ENCODE data around the gene BRD3. TPM values are rescaled to one million over a fixed set of nuclear protein-coding genes. Genes with fewer than 3 reads are reported as not detected.
A peak's percentile ranks its signal among the peaks of the same experiment; 100 is the strongest.

Gene BRD3
- total RNA-seq, 1 donor from 2014 or later = 36.7 TPM

- DNase-seq (ENCODE audit: low spot score) = no peak
- intact Hi-C loops (cut with micrococcal nuclease) = no loop called here
- H3K27ac Mint-ChIP-seq = no peak overlapping the region
- H3K4me1 Mint-ChIP-seq (ENCODE audit: low read depth) = no peaks in the 10 kb centered on the region
- H3K27me3 Mint-ChIP-seq (ENCODE audit: insufficient read depth) = peaks cover 10% of the 10 kb centered on the region
- no peaks in the 10 kb centered on the region for H3K9me3 Mint-ChIP-seq
- no peak overlapping the region for H3K4me3 Mint-ChIP-seq
- no peaks in the 10 kb centered on the region for H3K36me3 Mint-ChIP-seq (ENCODE audit: low read depth)
Measured at GRCh38 chr9:134004131-134004873, 63.5 kb downstream of the BRD3 start.

DNA sequence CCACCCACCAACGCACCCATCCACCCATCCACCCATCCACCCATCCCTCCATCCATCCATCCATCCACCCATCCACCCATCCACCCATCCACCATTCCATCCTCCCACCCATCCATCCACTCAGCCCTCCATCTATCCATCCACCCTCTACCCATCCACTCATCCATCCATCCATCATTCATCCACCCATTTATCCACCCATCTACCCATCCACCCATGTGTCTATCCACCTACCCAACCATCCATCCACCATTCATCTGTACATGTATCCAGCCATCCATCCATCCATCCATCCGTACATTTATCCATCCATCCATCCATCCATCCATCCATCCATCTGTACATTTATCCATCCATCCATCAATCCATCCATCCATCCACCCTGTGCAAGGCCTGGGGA, 64.6 kb downstream of the BRD3 start:
- Mint-ChIP-seq H3K36me3 (ENCODE audit: low read depth) (no peaks in the 10 kb centered on the region), H3K27me3 (ENCODE audit: insufficient read depth) (peaks cover 4% of the 10 kb centered on the region), H3K27ac (no peak overlapping the region), H3K4me3 (no peak overlapping the region), H3K4me1 (ENCODE audit: low read depth) (no peaks in the 10 kb centered on the region), H3K9me3 (no peaks in the 10 kb centered on the region)
- no peak for DNase-seq (ENCODE audit: low spot score)
- intact Hi-C loops (cut with micrococcal nuclease) = no loop called here

- Mint-ChIP-seq H3K27ac (no peak overlapping the region), H3K27me3 (ENCODE audit: insufficient read depth) (peaks cover 4% of the 10 kb centered on the region), H3K9me3 (no peaks in the 10 kb centered on the region), H3K36me3 (ENCODE audit: low read depth) (no peaks in the 10 kb centered on the region), H3K4me3 (no peak overlapping the region), H3K4me1 (ENCODE audit: low read depth) (no peaks in the 10 kb centered on the region)
- DNase-seq (ENCODE audit: low spot score) = no peak
- intact Hi-C loops (cut with micrococcal nuclease) = no loop called here
Measured at GRCh38 chr9:134002796-134003195, 65.0 kb downstream of the BRD3 start.

- Mint-ChIP-seq H3K4me3 (no peak overlapping the region), H3K27me3 (ENCODE audit: insufficient read depth) (no peaks in the 10 kb centered on the region), H3K36me3 (ENCODE audit: low read depth) (no peaks in the 10 kb centered on the region), H3K27ac (no peak overlapping the region), H3K9me3 (no peaks in the 10 kb centered on the region), H3K4me1 (ENCODE audit: low read depth) (no peaks in the 10 kb centered on the region)
- intact Hi-C loops (cut with micrococcal nuclease) = no loop called here
- DNase-seq (ENCODE audit: low spot score) = no peak
Measured at GRCh38 chr9:133999851-134000265, 68.0 kb downstream of the BRD3 start.

DNA sequence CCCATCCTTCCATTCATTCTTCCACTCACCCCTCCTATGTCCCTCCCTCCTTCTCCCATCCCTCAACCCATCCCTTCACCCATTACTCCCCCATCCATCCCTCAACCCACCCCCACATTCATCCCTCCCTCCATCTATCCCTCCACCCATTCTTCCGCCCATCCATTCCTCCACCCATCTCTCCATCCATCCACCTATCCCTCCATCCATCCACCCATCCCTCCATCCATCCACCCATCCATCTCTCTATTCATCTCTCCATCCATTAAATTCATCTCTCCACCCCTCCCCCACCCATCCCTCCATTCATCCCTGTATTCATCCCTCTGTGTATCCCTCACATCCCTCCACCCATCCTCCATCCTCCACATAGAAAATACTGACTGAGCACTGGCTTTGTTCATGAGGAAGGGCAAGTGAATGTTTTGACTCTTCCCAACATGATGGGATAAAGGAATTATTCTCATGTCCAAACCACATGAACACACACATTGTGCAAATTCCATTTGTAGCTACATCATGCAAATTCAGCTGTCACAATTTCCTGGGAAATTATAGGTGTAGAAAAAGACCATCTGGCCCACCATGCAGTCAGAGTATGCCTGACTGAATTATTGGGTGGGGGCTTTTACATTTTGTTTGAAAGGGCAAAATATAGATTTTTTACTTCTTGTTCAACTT, 68.8 kb downstream of the BRD3 start:
- intact Hi-C loops (cut with micrococcal nuclease) = no loop called here

GRCh38 chr9:133997584-133997983, 70.2 kb downstream of the BRD3 start:
- Mint-ChIP-seq H3K9me3 (no peaks in the 10 kb centered on the region), H3K27me3 (ENCODE audit: insufficient read depth) (peaks cover 3% of the 10 kb centered on the region), H3K4me3 (no peak overlapping the region), H3K4me1 (ENCODE audit: low read depth) (no peaks in the 10 kb centered on the region), H3K27ac (no peak overlapping the region), H3K36me3 (ENCODE audit: low read depth) (no peaks in the 10 kb centered on the region)
- no peak for DNase-seq (ENCODE audit: low spot score)
- intact Hi-C loops (cut with micrococcal nuclease) = no loop called here

More for the DNA sequence above, 68.8 kb downstream of the BRD3 start:
- H3K27me3 Mint-ChIP-seq (ENCODE audit: insufficient read depth) = peaks cover 3% of the 10 kb centered on the region
- no peak for DNase-seq (ENCODE audit: low spot score)
- no peaks in the 10 kb centered on the region for H3K9me3 Mint-ChIP-seq
- H3K36me3 Mint-ChIP-seq (ENCODE audit: low read depth) = no peaks in the 10 kb centered on the region
- no peak overlapping the region for H3K27ac Mint-ChIP-seq
- H3K4me3 Mint-ChIP-seq = no peak overlapping the region
- no peaks in the 10 kb centered on the region for H3K4me1 Mint-ChIP-seq (ENCODE audit: low read depth)

- intact Hi-C loops (cut with micrococcal nuclease) = no loop called here
- DNase-seq (ENCODE audit: low spot score) = no peak
- Mint-ChIP-seq H3K4me1 (ENCODE audit: low read depth) (no peaks in the 10 kb centered on the region), H3K27ac (no peak overlapping the region), H3K9me3 (no peaks in the 10 kb centered on the region), H3K4me3 (no peak overlapping the region), H3K27me3 (ENCODE audit: insufficient read depth) (peaks cover 3% of the 10 kb centered on the region), H3K36me3 (ENCODE audit: low read depth) (no peaks in the 10 kb centered on the region)
Measured at GRCh38 chr9:133996531-133997520, 71.0 kb downstream of the BRD3 start.

DNA sequence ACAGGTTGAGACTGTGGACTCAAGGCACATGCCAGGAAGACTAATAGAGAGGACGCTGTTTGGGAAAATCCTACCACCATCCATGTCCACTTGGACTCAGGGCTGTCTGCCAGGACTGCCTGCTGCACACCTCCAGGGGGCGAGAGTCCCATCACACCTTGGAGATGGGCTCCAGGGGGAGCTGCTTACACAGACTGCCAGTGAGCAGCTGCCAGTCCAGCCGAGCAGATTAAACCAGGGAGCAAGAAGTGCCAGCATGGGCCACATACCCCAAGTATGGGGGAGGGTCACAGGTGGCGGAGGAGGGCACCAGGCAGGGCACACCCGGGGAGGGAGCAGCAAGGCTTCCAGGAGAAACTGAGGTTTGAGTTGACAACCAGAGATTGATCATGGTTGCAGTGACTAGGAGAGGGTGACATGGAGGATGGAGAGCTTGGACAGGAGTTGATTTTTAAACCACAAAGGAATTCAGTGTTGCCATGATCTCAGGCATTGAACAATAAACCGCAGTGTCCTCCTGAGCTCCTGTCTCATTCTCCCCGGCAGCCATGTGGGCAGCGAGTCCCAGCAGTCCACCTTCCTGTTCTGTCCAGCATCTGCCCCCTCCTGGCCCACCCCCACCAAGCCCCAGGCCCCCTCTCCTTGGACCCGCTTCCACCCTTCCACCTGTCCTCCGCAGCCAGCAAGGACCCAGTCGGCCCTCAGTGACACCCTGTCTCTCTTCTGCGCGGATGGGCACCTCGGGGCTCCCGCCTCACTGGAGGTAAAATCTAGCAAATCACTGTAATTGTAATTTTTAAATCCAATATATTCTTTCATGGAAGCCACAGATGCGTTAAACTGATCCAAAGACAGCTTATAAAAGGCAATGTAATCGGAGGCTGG, 72.6 kb downstream of the BRD3 start:
- H3K4me3 Mint-ChIP-seq = no peak overlapping the region
- intact Hi-C loops (cut with micrococcal nuclease) = no loop called here
- H3K36me3 Mint-ChIP-seq (ENCODE audit: low read depth) = no peaks in the 10 kb centered on the region
- no peaks in the 10 kb centered on the region for H3K9me3 Mint-ChIP-seq
- peaks cover 12% of the 10 kb centered on the region for H3K27me3 Mint-ChIP-seq (ENCODE audit: insufficient read depth)
- no peak overlapping the region for H3K27ac Mint-ChIP-seq
- H3K4me1 Mint-ChIP-seq (ENCODE audit: low read depth) = no peaks in the 10 kb centered on the region
- DNase-seq (ENCODE audit: low spot score) = no peak

GRCh38 chr9:133994353-133995011, 73.3 kb downstream of the BRD3 start:
- no peaks in the 10 kb centered on the region for H3K36me3 Mint-ChIP-seq (ENCODE audit: low read depth)
- peak; percentile 51 for DNase-seq (ENCODE audit: low spot score)
- no peaks in the 10 kb centered on the region for H3K9me3 Mint-ChIP-seq
- H3K27me3 Mint-ChIP-seq (ENCODE audit: insufficient read depth) = peaks cover 19% of the 10 kb centered on the region
- peak overlapping the region; percentile 70 for H3K4me3 Mint-ChIP-seq
- intact Hi-C loops (cut with micrococcal nuclease) = loop anchor here (1.0 to 5.0 kb wide), 4 partner anchors 105 to 577 kb away; partner anchors contain the start of gene REXO4
- H3K4me1 Mint-ChIP-seq (ENCODE audit: low read depth) = no peaks in the 10 kb centered on the region
- no peak overlapping the region for H3K27ac Mint-ChIP-seq

DNA sequence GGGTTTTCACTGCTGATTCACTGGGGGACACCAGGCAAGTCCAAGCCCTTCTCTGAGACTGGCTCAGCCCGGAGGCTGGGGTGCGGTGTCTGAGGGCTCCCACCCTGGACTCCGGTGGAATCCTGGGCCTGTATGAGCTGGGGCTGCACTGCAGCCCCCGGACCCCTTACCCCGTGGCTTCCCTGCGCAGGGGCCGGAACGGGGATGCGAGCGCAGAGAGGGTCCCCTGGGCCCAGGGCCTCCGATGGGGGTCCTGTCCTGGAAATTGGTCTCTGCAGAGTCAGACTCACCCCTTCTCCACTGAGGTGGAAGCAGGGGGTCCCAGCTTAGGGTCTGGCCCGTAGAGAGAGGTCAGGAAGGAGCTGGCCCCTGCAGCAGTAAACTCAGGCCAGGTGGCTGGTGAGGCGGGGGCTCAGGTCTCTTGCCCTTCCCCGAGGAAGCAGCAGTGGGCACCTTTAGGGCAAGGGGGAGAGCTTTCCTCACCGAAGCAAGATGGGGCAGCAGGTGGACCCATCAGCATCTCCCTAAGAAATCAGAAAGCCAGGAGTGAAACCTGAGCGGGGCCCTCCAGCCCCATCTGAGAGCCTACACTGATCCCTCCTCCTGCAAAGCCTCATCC, 74.1 kb downstream of the BRD3 start:
- no peak for DNase-seq (ENCODE audit: low spot score)
- H3K36me3 Mint-ChIP-seq (ENCODE audit: low read depth) = no peaks in the 10 kb centered on the region
- peak overlapping the region; percentile 70 for H3K4me3 Mint-ChIP-seq
- H3K9me3 Mint-ChIP-seq = no peaks in the 10 kb centered on the region
- intact Hi-C loops (cut with micrococcal nuclease) = loop anchor here (1.0 to 5.0 kb wide), 5 partner anchors 106 to 576 kb away; partner anchors contain the start of genes CACFD1 and REXO4
- H3K27ac Mint-ChIP-seq = no peak overlapping the region
- H3K4me1 Mint-ChIP-seq (ENCODE audit: low read depth) = no peaks in the 10 kb centered on the region
- H3K27me3 Mint-ChIP-seq (ENCODE audit: insufficient read depth) = peaks cover 19% of the 10 kb centered on the region
